ENCODE data around the gene FGF2. TPM values are rescaled to one million over a fixed set of nuclear protein-coding genes. Genes with fewer than 3 reads are reported as not detected.
A peak's percentile ranks its signal among the peaks of the same experiment; 100 is the strongest.

The FGF2 gene
- total RNA-seq, 4 donors from 2014 or later, result 19.0 to 32.8 (median 24.6) TPM

DNA sequence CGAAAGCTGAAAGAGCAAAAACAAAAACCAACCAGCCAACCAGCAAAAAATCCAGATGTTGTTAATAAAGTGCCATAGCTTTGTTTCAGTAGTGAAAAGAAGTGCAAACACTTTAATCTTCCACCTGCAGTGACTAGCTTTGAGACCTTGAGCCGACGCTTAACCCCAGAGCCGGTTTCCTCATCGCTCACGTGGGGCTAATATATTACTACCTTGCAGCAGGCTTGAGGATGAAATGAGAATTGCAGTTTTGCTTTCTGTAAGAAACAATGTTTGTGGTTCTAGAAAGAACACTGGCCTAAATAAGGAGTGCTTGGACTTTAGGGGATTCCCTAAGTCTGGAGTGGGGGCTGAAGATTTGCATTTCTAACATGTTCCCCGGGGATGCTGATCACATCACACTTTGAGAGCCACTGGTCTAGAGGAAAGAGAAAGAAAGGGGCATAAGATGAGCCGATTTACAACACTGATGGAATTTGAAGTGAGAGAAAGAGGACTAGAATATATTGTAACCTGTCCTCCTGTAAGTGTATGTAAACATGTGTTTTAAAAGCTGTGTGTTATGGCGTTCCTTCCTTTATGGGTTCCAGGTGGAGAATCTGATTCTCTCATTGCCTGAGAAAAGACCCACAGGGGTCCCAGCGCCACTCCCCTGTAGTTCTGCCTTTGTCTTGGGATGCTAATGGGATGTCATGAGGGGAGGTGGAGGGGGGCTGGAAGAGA, 1.4 kb downstream of the FGF2 start:
- Histone ChIP-seq H3K4me1 (peaks cover 0 to 60% (median 10%) of the 10 kb centered on the region in 4 donors), H3K36me3 (no peaks in the 10 kb centered on the region), H3K4me3 (peak overlapping the region; percentile 58 to 86 (median 73)), H3K9me3 (no peaks in the 10 kb centered on the region), H3K27me3 (no peaks in the 10 kb centered on the region), H3K27ac (peak overlapping the region; percentile 85 to 95 (median 92))
- WGBS, 2 donors, result 9 to 13% methylated on average over 10 of the region's 10 CpGs
- TF ChIP-seq, protein P1, sequence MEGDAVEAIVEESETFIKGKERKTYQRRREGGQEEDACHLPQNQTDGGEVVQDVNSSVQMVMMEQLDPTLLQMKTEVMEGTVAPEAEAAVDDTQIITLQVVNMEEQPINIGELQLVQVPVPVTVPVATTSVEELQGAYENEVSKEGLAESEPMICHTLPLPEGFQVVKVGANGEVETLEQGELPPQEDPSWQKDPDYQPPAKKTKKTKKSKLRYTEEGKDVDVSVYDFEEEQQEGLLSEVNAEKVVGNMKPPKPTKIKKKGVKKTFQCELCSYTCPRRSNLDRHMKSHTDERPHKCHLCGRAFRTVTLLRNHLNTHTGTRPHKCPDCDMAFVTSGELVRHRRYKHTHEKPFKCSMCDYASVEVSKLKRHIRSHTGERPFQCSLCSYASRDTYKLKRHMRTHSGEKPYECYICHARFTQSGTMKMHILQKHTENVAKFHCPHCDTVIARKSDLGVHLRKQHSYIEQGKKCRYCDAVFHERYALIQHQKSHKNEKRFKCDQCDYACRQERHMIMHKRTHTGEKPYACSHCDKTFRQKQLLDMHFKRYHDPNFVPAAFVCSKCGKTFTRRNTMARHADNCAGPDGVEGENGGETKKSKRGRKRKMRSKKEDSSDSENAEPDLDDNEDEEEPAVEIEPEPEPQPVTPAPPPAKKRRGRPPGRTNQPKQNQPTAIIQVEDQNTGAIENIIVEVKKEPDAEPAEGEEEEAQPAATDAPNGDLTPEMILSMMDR (IDR thresholded peaks at IDR 0.05), result peak in 3 of 5 experiments; percentile 6 to 41 (median 19)
- TF ChIP-seq EP300 (IDR thresholded peaks at IDR 0.05) (peak in 1 of 2 donors; percentile 35), POLR2A (IDR thresholded peaks at IDR 0.05) (no peak)
- DNase-seq (ENCODE audit: low spot score in 2 of 2), result peak; percentile 22 to 38

DNA sequence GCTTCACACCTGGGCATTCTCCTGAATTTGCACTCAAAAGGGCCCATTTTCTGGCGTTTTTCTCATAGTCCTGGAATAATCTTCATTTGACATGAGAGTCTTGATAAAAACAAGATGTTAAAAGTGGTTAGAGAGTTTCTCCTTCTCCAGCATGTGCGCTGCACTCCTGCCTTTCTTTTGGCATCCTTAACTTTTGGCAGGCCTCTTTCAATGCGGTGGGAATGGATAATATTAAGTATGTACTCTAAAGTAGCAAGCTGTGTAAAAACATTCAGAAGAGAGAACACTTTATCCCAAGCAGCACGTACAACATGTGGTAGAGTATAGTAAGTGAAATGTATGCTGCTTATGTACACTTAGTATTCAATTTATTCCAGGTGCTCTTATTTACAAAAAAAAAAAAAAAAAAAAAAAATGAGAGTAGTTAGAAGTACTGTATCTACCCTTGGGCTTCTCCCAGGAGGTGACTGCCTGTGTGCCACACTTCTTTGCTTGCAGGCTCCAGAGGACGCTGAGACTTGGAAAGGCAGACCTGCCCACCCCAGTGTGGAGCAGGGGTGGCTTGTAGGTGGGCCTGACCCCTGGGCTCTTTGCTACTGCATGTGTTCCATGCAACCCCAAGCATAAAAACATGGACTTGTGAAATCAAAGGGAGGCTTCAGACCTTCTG, 3.9 kb downstream of the FGF2 start:
- TF ChIP-seq POLR2A (IDR thresholded peaks at IDR 0.05) (no peak), EP300 (IDR thresholded peaks at IDR 0.05) (no peak)
- TF ChIP-seq, protein P1 (IDR thresholded peaks at IDR 0.05), result no peak
- Histone ChIP-seq H3K4me3 (no peak overlapping the region), H3K27me3 (no peaks in the 10 kb centered on the region), H3K4me1 (peaks cover 0 to 62% (median 10%) of the 10 kb centered on the region in 4 donors), H3K27ac (peak overlapping the region in 2 of 4 donors; percentile 18 to 34), H3K36me3 (no peaks in the 10 kb centered on the region), H3K9me3 (no peaks in the 10 kb centered on the region)
- DNase-seq (ENCODE audit: low spot score in 2 of 2), result no peak
- 55 to 62% methylated on average over 5 of the region's 5 CpGs for WGBS, 2 donors

DNA sequence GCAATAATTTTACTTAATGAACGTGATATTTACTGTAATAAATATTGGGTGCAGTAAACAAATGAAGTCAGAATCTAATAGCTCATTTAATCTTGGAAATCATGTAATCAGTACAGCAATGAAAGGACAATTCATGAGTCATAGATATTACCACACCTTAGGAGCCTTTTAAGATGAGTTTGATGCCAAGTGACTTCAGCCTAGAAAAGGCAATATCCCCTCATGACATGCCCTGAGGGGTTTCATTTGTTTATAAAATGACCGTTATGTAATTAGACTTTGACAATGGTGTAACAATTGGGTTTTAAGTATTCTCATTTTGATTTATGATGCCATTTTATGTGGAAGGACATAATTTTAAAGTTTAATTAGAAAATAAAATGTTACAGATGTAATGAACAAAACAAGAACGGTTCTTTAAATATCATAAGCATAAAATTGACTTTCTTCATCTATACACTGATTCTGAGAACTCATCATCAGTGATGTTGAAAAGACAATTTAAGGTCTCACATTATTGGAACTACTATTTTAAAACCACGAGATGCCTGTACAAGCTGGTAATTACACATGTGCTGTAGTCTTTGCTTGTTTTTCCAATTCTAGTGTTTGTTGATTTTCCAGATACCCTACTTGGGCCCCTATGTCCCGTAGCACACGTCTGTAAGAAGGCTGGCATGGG, 5.0 kb downstream of the FGF2 start:
- Histone ChIP-seq H3K36me3 (no peaks in the 10 kb centered on the region), H3K4me1 (peaks cover 0 to 68% (median 10%) of the 10 kb centered on the region in 4 donors), H3K27ac (no peak overlapping the region), H3K27me3 (no peaks in the 10 kb centered on the region), H3K4me3 (no peak overlapping the region), H3K9me3 (no peaks in the 10 kb centered on the region)
- WGBS, 2 donors, result 67 to 73% methylated on average over 6 of the region's 6 CpGs
- TF ChIP-seq, protein P1 (IDR thresholded peaks at IDR 0.05), result no peak
- TF ChIP-seq EP300 (IDR thresholded peaks at IDR 0.05) (peak in 1 of 2 donors; percentile 61), POLR2A (IDR thresholded peaks at IDR 0.05) (no peak)
- no peak for DNase-seq (ENCODE audit: low spot score in 2 of 2)

DNA sequence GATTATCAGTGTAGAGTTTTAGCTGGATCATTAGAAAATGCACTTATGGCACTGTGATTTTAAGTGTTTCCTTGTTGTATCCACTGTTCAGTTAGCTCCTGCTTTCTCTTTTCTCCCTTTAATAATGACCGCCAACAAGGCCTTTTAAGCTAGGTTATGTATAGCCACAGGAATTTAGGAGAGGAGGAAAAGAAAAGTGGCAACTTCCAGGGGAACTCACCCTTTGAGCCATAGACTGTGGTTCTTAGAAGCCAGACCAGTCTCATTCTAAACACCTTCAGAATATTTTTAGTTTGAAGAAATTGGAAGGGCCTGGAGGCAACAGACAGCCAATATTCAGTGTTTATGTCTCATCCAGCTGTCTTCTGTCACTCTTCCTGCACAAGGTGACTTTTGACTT, 6.1 kb downstream of the FGF2 start:
- TF ChIP-seq EP300 (IDR thresholded peaks at IDR 0.05) (no peak), POLR2A (IDR thresholded peaks at IDR 0.05) (no peak)
- TF ChIP-seq, protein P1 (IDR thresholded peaks at IDR 0.05), result no peak
- no peak for DNase-seq (ENCODE audit: low spot score in 2 of 2)
- Histone ChIP-seq H3K4me3 (no peak overlapping the region), H3K27ac (no peak overlapping the region), H3K4me1 (peaks cover 0 to 77% (median 12%) of the 10 kb centered on the region in 4 donors), H3K9me3 (no peaks in the 10 kb centered on the region), H3K27me3 (no peaks in the 10 kb centered on the region), H3K36me3 (no peaks in the 10 kb centered on the region)
- WGBS, 2 donors, result 90 to 96% methylated on average over 1 of the region's 1 CpG

Measured in tibial nerve (tissue), 4 donors.